GM19193 (cell line): ENCODE results near the gene PJA2.

Experiments used
- POLR2A ChIP-seq: IDR thresholded peaks from 4 replicates; pipeline ENCODE4 v1.6.1; 2011; ENCODE audit not compliant: insufficient read depth, insufficient read length; ENCODE audit errors: extremely low read depth

The PJA2 gene

DNA sequence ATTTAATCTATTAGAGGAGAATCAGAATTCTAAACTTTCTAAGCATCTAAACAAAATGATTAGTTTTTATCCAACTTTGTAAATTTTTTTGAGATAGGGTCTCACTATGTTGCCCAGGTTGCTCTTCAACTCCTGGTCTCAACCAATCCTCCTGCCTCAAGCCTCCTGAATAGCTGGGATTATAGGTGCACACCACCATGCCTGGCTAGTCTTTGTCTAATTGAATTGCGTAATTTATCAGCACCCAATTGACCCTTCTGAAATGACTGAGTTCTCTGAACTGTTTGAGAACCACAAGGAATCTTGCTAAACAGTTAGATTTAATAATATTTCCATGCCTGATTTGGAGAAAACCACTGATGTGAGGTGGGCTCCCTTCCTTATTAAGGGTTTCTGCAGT, 75.7 kb downstream of the PJA2 start:
- no peak for TF ChIP-seq POLR2A

DNA sequence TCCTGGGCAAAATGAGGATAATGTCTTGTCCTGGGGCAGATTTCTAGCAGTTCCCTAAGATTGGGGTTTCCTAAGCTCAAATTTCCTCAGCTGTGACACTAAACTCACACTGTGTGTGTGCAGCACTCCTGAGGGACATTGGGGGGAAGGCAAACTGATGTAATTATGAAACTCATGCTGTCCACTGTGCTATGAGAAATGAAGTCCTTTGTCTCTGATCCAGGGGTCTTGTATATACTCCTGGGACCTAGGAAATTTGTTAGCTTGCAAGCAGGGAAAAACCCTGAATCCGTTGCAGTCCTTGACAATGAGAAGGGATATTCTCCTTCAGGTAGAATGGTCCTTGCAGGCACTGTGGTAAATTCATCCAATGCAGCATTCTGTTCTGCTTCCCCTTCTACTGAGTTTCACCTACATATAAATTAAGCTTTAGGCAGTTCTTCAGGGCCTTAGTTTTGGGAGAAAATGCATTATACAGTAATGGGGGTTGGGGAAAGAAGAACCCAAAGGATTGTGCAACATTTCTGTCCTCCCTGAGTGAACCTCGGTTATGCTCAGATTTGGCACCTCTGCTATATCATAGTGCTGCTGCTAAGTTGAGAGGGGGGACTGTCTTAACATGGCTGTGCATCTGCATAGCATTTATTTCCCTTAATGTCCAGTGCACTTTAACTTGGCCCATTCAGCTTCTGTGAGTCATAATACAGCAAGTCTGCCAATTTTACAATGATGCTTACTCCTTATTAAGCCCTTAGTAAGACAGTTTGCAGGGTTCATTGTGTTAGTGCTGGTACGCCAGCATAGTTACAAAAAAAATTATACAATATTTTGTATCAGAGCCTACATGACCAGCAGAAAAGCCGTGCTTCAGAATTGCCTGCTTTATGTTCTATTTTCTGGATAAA, 80.2 kb downstream of the PJA2 start:
- no peak for TF ChIP-seq POLR2A

DNA sequence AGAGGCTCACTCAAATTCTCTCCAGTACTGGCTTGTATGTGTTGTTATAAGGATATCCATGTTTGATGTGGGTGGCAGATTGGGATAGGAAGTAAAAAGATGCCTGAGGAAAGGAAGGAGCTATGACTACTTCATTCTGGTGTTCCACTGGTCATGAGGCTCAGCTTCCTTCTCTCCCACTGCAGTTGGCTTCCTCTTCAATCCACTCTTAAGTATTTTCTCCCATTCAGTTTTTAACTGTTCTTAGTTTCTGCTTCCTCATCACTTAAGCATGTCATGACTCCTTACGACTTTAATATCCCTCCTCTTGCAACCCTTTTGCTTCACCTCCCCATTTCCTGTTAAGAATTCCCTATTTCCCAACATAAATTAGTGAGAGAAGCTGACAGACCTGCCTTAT, 81.1 kb downstream of the PJA2 start:
- TF ChIP-seq POLR2A = no peak

DNA sequence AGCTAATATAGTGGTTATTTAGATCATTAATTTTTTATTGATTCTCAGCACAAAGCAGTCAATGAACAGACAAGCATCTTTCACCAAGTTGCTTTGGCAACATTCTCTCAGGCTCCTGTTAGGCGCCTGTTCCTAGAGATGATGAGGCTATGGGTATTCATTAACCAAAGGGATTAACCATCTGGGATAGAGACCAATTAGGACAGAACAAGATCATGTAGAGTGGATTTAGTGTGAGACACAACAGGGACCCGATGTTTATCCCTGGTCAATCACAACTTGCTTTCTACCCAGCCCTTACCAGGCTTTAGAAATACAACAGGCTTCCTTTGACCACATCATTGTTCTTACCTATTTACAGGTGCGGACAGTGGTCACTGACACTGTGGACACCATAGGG, 82.2 kb downstream of the PJA2 start:
- TF ChIP-seq POLR2A = no peak

DNA sequence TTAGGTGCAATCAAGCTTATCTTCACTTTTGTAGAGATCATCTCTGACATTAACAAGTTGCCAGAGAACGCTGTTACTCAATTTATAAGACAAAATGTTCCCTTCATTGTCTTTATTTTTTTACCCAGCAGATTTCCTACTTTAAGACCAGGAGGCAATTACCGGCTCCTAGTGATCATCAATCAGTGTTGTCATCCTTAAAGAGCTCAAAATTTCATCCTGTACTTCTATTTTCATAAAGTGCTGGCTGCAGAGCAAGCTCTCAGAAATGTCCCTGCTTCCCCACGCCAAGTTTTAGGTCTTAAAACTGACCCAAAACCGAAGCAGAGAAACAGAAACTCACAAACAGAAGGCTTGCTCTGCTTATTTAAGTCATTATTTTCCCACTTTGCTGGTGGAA, 82.9 kb downstream of the PJA2 start:
- no peak for TF ChIP-seq POLR2A

DNA sequence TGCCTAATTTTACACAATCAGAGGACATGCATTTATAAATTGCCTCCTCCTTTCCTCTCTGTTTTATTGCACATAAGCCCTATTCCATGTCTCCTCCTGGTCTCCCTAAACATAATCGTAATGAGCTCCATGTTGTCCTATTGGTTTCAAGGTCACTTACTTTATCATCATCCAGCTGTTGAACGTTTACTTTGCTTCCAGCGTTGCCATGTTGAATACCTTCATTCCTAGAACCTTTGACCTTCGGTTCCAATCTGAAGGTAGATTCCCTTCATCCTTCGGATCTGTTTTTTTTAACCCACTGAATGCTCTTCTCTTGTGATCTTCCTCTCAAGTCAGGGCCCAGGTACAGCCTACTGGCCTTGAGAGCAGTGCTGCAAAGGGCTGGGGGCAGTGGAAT, 84.3 kb downstream of the PJA2 start:
- no peak for TF ChIP-seq POLR2A

DNA sequence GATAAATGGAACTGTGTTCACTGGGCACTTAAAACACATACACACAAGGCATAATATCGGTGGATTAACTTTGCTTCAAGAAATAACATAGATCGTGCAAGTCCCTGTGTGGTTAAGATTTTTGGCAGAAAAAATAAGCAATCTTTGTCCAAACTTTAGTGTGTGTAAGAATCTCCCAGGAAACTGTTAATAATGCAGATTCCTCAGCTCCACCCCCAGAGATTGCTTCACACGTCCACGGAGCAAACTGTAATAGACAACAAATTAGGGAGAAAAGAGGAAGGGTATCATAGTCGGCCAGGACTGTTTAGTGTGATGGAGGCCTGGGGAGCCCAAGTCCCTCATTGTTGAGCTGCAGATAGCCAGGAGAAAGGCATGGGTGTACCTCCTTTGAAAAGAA, 84.8 kb downstream of the PJA2 start:
- no peak for TF ChIP-seq POLR2A

DNA sequence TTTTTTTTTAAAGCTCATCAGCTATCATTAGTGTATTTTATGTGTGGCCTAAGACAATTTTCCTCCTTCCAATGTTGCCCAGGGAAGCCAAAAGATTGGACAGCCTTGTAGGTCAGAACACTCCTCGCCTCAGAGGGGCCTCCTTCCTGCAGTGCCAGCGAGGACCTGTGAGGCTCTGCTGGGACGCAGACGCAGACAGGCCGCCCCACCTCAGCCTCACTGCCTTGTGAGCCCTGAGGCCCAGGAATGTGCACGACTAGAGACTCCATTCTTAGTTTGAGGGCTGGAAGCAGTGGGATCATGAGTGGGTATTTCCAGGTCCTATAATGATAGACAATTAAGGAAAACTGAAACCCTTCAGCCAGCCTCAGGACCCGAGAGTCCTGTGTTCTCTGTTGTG, 85.4 kb downstream of the PJA2 start:
- TF ChIP-seq POLR2A = no peak

DNA sequence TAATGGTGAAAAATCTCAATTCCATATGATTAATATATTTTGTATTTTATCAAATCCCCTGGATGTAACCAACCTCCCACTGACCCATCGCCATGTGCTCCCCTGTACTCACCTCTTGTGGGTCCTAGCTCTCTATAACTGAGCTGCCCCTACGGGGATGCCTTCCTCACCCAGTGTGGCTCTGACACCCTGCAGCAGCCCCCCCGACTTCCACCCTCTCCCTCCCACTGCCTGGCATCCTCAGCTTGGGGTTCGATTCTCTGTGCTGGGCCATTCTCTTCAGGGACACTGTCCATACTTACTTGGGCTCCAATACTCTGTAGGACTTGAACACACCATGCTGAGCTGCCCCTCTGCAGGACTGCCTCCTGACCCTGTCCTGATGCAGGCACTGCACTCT, 87.1 kb downstream of the PJA2 start:
- no peak for TF ChIP-seq POLR2A

DNA sequence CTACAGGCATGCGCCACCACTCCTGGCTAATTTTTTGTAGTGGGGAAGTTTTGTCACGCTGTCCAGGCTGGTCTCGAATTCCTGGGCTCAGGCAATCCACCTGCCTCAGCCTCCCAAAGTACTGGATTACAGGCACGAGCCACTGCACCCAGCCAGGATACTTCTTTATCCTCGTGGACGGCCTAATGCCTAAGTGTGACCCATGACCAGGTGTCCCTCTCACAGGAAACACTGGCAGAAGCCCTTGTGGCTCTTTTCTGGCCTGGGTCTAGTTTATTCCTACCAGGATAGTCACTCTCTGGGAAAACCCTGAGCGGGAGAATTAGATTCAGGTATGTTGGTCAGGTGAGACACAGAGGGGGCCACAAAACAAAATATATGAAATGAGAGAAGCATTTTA, 90.4 kb downstream of the PJA2 start:
- no peak for TF ChIP-seq POLR2A

DNA sequence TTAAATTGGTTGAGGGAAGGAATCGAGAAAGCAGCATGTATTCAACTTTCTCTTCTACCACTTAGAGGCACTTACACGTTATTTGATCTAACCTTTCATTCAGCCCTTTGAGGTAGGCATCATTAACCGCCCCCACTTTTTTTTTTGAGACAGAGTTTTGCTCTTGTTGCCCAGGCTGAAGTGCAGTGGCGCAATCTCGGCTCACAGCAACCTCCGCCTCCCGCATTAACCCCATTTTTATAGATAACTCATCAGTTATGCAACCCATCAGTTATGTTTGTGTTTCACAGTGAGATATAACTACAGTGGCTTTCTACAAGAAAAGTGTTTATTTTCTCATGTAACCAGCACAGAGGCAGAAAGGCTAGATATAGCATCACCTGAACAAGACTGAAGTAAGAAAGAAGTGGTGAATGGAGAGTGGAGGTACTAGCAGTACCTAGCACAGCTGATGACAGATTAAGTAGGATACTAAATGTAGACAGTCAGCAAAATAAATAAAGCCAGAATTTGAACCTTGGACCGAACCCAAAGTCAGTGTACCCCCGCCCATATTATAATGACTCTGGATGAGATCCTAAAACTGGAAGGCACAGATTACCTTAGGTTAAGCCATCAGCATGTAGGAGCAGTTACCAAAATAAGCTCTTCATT, 91.2 kb downstream of the PJA2 start:
- TF ChIP-seq POLR2A = no peak

DNA sequence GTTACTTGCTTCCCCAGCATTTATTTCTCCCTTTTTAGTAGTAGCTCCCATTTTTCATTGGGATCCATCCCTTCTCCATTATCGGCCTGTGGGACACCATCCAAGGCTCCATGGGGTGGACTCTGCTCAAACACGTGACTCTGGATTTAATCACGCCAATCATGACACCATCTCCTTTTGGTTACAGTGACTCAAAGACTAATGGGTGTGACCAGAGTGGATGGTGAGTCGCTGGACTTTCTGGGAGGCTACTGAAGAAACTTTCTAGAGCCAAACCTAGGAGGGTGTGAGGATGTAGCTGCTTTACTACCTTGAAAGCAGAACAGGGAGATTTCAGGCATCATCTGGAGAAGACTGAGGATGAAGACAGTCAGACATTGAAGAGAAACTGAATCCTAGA, 93.1 kb downstream of the PJA2 start:
- TF ChIP-seq POLR2A = no peak

DNA sequence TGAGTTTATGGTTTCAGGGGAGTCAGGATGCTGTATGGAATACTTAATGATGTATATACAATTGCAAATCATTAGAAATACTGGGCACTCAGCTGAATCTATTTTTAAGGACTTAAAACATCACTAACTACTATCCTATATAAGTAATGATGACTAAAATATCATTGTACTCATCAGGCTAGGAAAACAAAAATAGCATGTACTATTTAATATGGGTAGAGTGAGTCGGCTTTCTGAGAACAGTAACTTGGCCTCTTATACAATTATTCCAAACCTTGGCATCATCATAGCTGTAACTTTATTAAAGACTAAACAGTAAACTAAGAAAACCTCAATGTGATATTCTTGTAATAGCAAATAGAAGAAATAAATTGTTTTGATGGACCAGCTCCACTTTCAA, 94.5 kb downstream of the PJA2 start:
- TF ChIP-seq POLR2A = no peak

DNA sequence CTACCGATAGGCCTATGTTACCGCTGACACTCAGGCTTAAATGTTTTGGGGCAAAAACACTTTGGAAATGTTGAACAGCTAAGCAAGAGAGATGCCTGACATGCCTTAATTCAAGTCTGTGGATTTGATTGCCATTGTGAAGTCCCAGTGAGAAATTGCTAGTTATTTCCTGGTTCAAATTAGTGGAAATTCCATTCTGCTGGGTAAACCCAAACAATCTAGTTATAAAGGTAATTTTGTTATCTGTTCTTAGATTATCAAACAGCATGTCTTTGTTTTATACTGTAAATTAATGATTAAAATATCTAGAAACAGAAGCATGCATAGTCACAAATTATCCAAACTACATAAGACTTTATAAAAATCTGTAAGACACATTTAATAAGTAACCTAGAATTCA, 96.6 kb downstream of the PJA2 start:
- TF ChIP-seq POLR2A = no peak

DNA sequence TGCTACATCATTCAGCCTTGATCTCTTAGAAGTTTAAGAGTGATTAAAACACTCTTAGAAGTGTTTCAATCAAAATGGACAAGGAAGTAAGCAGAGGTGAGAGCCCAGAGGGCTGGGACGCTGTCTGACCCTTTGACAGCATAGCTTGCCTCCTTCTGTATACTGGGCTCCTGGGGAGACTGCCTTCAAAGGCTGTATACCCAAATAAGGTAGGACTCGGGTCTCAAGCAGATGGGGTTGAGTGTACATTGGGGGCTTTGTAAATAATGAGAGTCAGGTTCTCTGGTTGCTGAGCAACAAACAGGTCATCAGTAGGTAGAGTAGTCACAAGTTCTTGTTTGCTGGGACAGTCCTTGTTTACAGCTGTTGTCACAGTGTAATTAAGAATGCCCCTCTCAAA, 97.1 kb downstream of the PJA2 start:
- no peak for TF ChIP-seq POLR2A

DNA sequence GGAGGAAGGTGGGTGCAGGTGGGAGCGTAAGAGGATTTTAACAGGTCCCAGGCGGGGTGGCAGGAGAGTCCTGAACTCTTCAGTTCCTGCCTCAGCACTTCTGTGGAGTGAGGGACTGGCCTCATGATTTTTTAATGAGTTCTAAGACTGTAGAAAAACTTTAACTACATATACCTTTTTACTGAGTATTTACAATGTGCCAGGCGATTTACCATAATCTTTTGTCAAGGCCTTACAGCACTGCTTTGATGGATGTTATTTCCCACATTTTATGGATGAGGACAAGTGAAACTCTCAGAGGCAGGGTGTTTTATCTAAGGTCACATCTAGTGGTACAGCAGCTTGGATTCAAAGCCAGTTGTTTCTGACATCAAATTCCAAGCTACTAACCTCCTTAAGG, 99.5 kb downstream of the PJA2 start:
- no peak for TF ChIP-seq POLR2A
